Endothelial cell of umbilical vein (primary cell): ENCODE results near the gene EZR. TPM values are rescaled to one million over a fixed set of nuclear protein-coding genes. Genes with fewer than 3 reads are reported as not detected.

Experiments
- BruUV-seq: library from RNA; stranded (reverse); fragments of 400-500 nt; replicated peaks from 2 replicates; lab custom pipeline; 2021; lab: Mats Ljungman, UMichigan
- CTCF ChIA-PET: fragments of 300-600, 350-600 bp; sonication (Branson Sonifier 250); formaldehyde crosslinking; loops from one replicate; lab custom pipeline; 2021; ENCODE audit warnings: antibody characterized with exemption, inconsistent platforms; lab: Charles Lee
- POLR2A ChIA-PET: fragments of 300-600, 350-600 bp; sonication (Branson Sonifier 250); formaldehyde crosslinking; loops from one replicate; lab custom pipeline; 2021; ENCODE audit warnings: antibody characterized with exemption, inconsistent platforms; lab: Charles Lee
- DNase-seq: peaks from one replicate; pipeline ENCODE4 v3.0.0-alpha.2; 2011; ENCODE audit warnings: low read depth, low spot score
- FAIRE-seq: peaks from 2 replicates; lab custom pipeline; 2011; peaks lifted over from hg19 to GRCh38; lab: Jason Lieb, UNC
- H2AFZ ChIP-seq: 2 replicates; pipeline ENCODE4 v1.6.0; 2012; ENCODE audit warnings: low read depth, low read length, control low read depth, inconsistent platforms
- H3K27ac ChIP-seq: 2 replicates; pipeline ENCODE4 v1.5.1; 2011; ENCODE audit warnings: low read depth, mild to moderate bottlenecking, control low read depth, low read length, moderate library complexity; ENCODE audit not compliant: insufficient read depth
- H3K27me3 ChIP-seq, 2 experiments: 2 replicates each; pipeline versions ENCODE4 v1.6.0 to v1.6.1; 2011; ENCODE audit warnings: low read length in 2 of 2, mixed read lengths in 1 of 2; ENCODE audit not compliant: control insufficient read depth in 2 of 2, insufficient read depth in 2 of 2
- H3K36me3 ChIP-seq, 2 experiments: 2 replicates in 1 of 2; 3 replicates in 1 of 2; pipeline ENCODE4 v1.5.1; 2011; ENCODE audit warnings: low read length in 2 of 2, mild to moderate bottlenecking in 1 of 2, moderate library complexity in 1 of 2; ENCODE audit not compliant: control insufficient read depth in 2 of 2, insufficient read depth in 2 of 2; ENCODE audit errors: extremely low read depth in 1 of 2
- H3K4me1 ChIP-seq: 3 replicates; pipeline ENCODE4 v1.5.1; 2011; ENCODE audit warnings: mild to moderate bottlenecking, low read length; ENCODE audit not compliant: control insufficient read depth, insufficient read depth; ENCODE audit errors: extremely low read depth
- H3K4me2 ChIP-seq: 2 replicates; pipeline ENCODE4 v1.6.1; 2011; ENCODE audit warnings: low read length, control low read depth, mixed read lengths; ENCODE audit not compliant: insufficient read depth
- H3K4me3 ChIP-seq, 3 experiments: fragments of 200-600 bp in 1 of 3; sonication (generic), shearing (Covaris generic) in 1 of 3; replicated peaks in 1 of 3; 2 replicates each; pipeline ENCODE4 v1.5.1; 2011 to 2016; ENCODE audit warnings: control low read depth in 3 of 3, low read length in 3 of 3, mild to moderate bottlenecking in 2 of 3, inconsistent platforms in 1 of 3, low read depth in 1 of 3, moderate library complexity in 1 of 3; ENCODE audit not compliant: insufficient read depth in 1 of 3
- H3K79me2 ChIP-seq: 2 replicates; pipeline ENCODE4 v1.6.0; 2012; ENCODE audit warnings: low read length, inconsistent platforms; ENCODE audit not compliant: control insufficient read depth, insufficient read depth
- H3K9ac ChIP-seq: replicated peaks from 2 replicates; pipeline ENCODE3; 2011; ENCODE audit warnings: low read length, control low read depth; ENCODE audit not compliant: insufficient read depth; ENCODE audit errors: extremely low read depth
- H3K9me1 ChIP-seq: replicated peaks from 3 replicates; pipeline ENCODE4 v1.6.0; 2011; ENCODE audit warnings: mild to moderate bottlenecking, low read length; ENCODE audit not compliant: control insufficient read depth, insufficient read depth; ENCODE audit errors: extremely low read depth
- H3K9me3 ChIP-seq: replicated peaks from 2 replicates; pipeline ENCODE4 v1.5.1; 2012; ENCODE audit warnings: low read length, inconsistent platforms; ENCODE audit not compliant: control insufficient read depth, insufficient read depth
- H4K20me1 ChIP-seq: replicated peaks from 2 replicates; pipeline ENCODE3; 2011; ENCODE audit warnings: mild to moderate bottlenecking, low read length; ENCODE audit not compliant: control insufficient read depth, insufficient read depth; ENCODE audit errors: extremely low read depth
- CTCF ChIP-seq, 2 donors: IDR thresholded peaks; 1 replicate in 1 of 2; 2 replicates in 1 of 2; pipeline ENCODE4 v1.5.1; 2011; ENCODE audit warnings: low read length in 2 of 2, mild to moderate bottlenecking in 2 of 2, moderate library complexity in 2 of 2, control low read depth in 1 of 2, inconsistent platforms in 1 of 2, low read depth in 1 of 2; ENCODE audit not compliant: insufficient read depth in 1 of 2; ENCODE audit errors: extremely low read depth in 1 of 2
- EZH2 ChIP-seq: IDR thresholded peaks from 2 replicates; pipeline ENCODE4 v1.6.1; 2012; ENCODE audit warnings: borderline replicate concordance, low read depth, mild to moderate bottlenecking, moderate library complexity, low read length, inconsistent platforms; ENCODE audit not compliant: severe bottlenecking
- FOS ChIP-seq: IDR thresholded peaks from 2 replicates; pipeline ENCODE4 v1.6.1; 2011; ENCODE audit warnings: mild to moderate bottlenecking, low read length, moderate library complexity, borderline replicate concordance; ENCODE audit not compliant: insufficient read depth
- GATA2 ChIP-seq: IDR thresholded peaks from 2 replicates; pipeline ENCODE4 v1.7.0; 2011; ENCODE audit warnings: low read depth, mild to moderate bottlenecking, moderate library complexity, mixed read lengths, low read length; ENCODE audit not compliant: insufficient read length, insufficient read depth
- JUN ChIP-seq: IDR thresholded peaks from 2 replicates; pipeline ENCODE4 v1.6.1; 2011; ENCODE audit warnings: borderline replicate concordance, low read depth; ENCODE audit not compliant: insufficient read length, insufficient read depth
- MAX ChIP-seq: IDR thresholded peaks from 2 replicates; pipeline ENCODE4 v1.6.1; 2011; ENCODE audit not compliant: insufficient read depth, insufficient read length
- MYC ChIP-seq: IDR thresholded peaks from one replicate; pipeline ENCODE4 v1.6.1; 2011; ENCODE audit warnings: mild to moderate bottlenecking, low read depth, low read length
- POLR2A ChIP-seq: IDR thresholded peaks from 2 replicates; pipeline ENCODE4 v1.6.1; 2012; ENCODE audit warnings: low read depth, mild to moderate bottlenecking, control low read depth, low read length
- POLR2AphosphoS5 ChIP-seq: IDR thresholded peaks from 2 replicates; pipeline ENCODE4 v1.6.1; 2012; ENCODE audit warnings: low read depth, mild to moderate bottlenecking, control low read depth, low read length, moderate library complexity; ENCODE audit not compliant: insufficient read depth
- dilution Hi-C: fragments of 300-500 bp; cut with MboI; formaldehyde crosslinking; loops from one replicate; pipeline ENCODE4 v1.15.0; 2019; ENCODE audit warnings: low sequenced_read_pairs; ENCODE audit not compliant: extremely low pct_ligation_motif_present
- intact Hi-C: fragments of 100-400 bp; cut with micrococcal nuclease; formaldehyde crosslinking; loops from one replicate; pipeline ENCODE4 v1.10.0; 2022
- polyA plus RNA-seq, 4 experiments: library from polyadenylated mRNA; depleted of rRNA in 3 of 4; stranded (reverse) in 3 of 4; unstranded in 1 of 4; fragments of >200 nt; gene quantifications; 2 replicates each; pipeline versions ENCODE4 v1.2.1 to v1.2.3, GENCODE V29; 2011 to 2012; ENCODE audit warnings: missing spikeins in 1 of 4
- total RNA-seq: library from RNA; stranded (reverse); gene quantifications from 2 replicates; pipeline ENCODE4 v1.2.3, GENCODE V29; 2021

Gene EZR
- total and polyA plus RNA-seq, 2 donors (not counting 3 experiments of a cell fraction or from before 2014, with no cell fraction given): 58.5 to 108 TPM

- Histone ChIP-seq H3K27ac (no peak overlapping the region), H3K79me2 (no peaks in the 10 kb centered on the region), H2AFZ (no peak overlapping the region), H3K4me3 (no peak overlapping the region), H3K27me3 (no peaks in the 10 kb centered on the region), H4K20me1 (no peaks in the 10 kb centered on the region), H3K36me3 (peaks cover 25 to 30% of the 10 kb centered on the region in 2 experiments), H3K9me3 (no peaks in the 10 kb centered on the region), H3K9ac (no peak overlapping the region), H3K9me1 (no peaks in the 10 kb centered on the region), H3K4me1 (peaks cover 12% of the 10 kb centered on the region), H3K4me2 (no peak overlapping the region)
- ChIA-PET CTCF (interaction anchor here (0.8 to 1.5 kb wide), 3 partner anchors 9 to 73 kb away, joined by 3 to 4 read pairs (median 4); no protein-coding TSS in a partner anchor), POLR2A (no interaction called here)
- FAIRE-seq (no peak), DNase-seq (no peak)
- no TSS peak for BruUV-seq
- intact Hi-C loops (loop anchor here (10.0 kb wide), 1 partner anchor 76 kb away; no protein-coding TSS in a partner anchor), dilution Hi-C loops (no loop called here)
- no peak for TF ChIP-seq CTCF (IDR thresholded peaks at IDR 0.05; ENCODE audit: extremely low read depth in 1 of 2, insufficient read depth in 1 of 2, low read depth in 1 of 2, low read length in 2 of 2)
- no peak for TF ChIP-seq FOS
- TF ChIP-seq MYC: no peak
These were observed 38.8 kb downstream of the EZR start for GRCh38 chr6:158780246-158780884.

GRCh38 chr6:158778005-158778527, 41.1 kb downstream of the EZR start:
- dilution Hi-C loops: no loop called here
- Histone ChIP-seq H3K4me3 (no peak overlapping the region), H3K9me3 (no peaks in the 10 kb centered on the region), H2AFZ (no peak overlapping the region), H4K20me1 (no peaks in the 10 kb centered on the region), H3K79me2 (no peaks in the 10 kb centered on the region), H3K27ac (no peak overlapping the region), H3K9ac (no peak overlapping the region), H3K27me3 (no peaks in the 10 kb centered on the region), H3K4me2 (no peak overlapping the region), H3K9me1 (no peaks in the 10 kb centered on the region), H3K36me3 (peaks cover 15 to 38% of the 10 kb centered on the region in 2 experiments), H3K4me1 (no peaks in the 10 kb centered on the region)
- DNase-seq (no peak), FAIRE-seq (no peak)
- no peak for TF ChIP-seq MAX
- no peak for TF ChIP-seq CTCF (IDR thresholded peaks at IDR 0.05; ENCODE audit: extremely low read depth in 1 of 2, insufficient read depth in 1 of 2, low read depth in 1 of 2, low read length in 2 of 2)
- no peak for TF ChIP-seq FOS
- no peak for TF ChIP-seq JUN
- TF ChIP-seq POLR2A: no peak
- TF ChIP-seq GATA2: no peak
- no peak for TF ChIP-seq POLR2AphosphoS5
- TF ChIP-seq EZH2: no peak
- TF ChIP-seq MYC: no peak
- CTCF ChIA-PET: no interaction called here
- intact Hi-C loops: no loop called here
- POLR2A ChIA-PET: no interaction called here
- BruUV-seq: no TSS peak
